IMR-90 (cell line): ENCODE data around the gene L1CAM. TPM values are rescaled to one million over a fixed set of nuclear protein-coding genes. Genes with fewer than 3 reads are reported as not detected.

Source experiments
- ATAC-seq: fragments of 200-7000 bp; cut with Tn5 transposase; 2 replicates; pipeline ENCODE4 v1.9.1; 2020; ENCODE audit warnings: low read depth, mild to moderate bottlenecking, moderate library complexity
- BruUV-seq: library from RNA; stranded (reverse); fragments of 400-500 nt; replicated peaks from 2 replicates; lab custom pipeline; 2021; lab: Mats Ljungman, UMichigan
- CTCF ChIA-PET: fragments of 300-600 bp; formaldehyde crosslinking; extraction: SDS; loops from one replicate; lab custom pipeline; 2021; ENCODE audit warnings: antibody characterized with exemption; lab: Yijun Ruan, JAX
- POLR2A ChIA-PET: fragments of 300-600 bp; sonication (Branson Sonifier 250); formaldehyde crosslinking; loops from one replicate; lab custom pipeline; 2022; ENCODE audit warnings: antibody characterized with exemption; ENCODE audit not compliant: unreplicated experiment; lab: Charles Lee
- DNase-seq: peaks from one replicate; pipeline ENCODE4 v3.0.0; 2013
- H2AFZ ChIP-seq: replicated peaks from 2 replicates; pipeline ENCODE3; 2013; ENCODE audit warnings: low read length, mild to moderate bottlenecking; ENCODE audit not compliant: poor library complexity
- H2AK5ac ChIP-seq: 2 replicates; pipeline ENCODE4 v1.6.1; 2013; ENCODE audit warnings: low read depth, low read length, inconsistent platforms
- H2AK9ac ChIP-seq: replicated peaks from 2 replicates; pipeline ENCODE3; 2013; ENCODE audit warnings: mild to moderate bottlenecking, low read depth, low read length, moderate library complexity; ENCODE audit not compliant: poor library complexity
- H2BK120ac ChIP-seq: 2 replicates; pipeline ENCODE4 v1.6.1; 2013; ENCODE audit warnings: low read depth, low read length, inconsistent platforms
- H2BK15ac ChIP-seq: 3 replicates; pipeline ENCODE4 v1.6.1; 2013; ENCODE audit warnings: low read depth, low read length, inconsistent platforms
- H2BK20ac ChIP-seq: 2 replicates; pipeline ENCODE4 v1.6.1; 2013; ENCODE audit warnings: low read depth, mild to moderate bottlenecking, inconsistent platforms, low read length, moderate library complexity
- H2BK5ac ChIP-seq: 2 replicates; pipeline ENCODE4 v1.6.1; 2013; ENCODE audit warnings: mild to moderate bottlenecking, low read depth, low read length, inconsistent platforms; ENCODE audit not compliant: poor library complexity, severe bottlenecking
- H3K14ac ChIP-seq: replicated peaks from 2 replicates; pipeline ENCODE4 v1.6.1; 2013; ENCODE audit warnings: low read depth, low read length, inconsistent platforms
- H3K18ac ChIP-seq: 2 replicates; pipeline ENCODE4 v1.6.1; 2013; ENCODE audit warnings: low read depth, low read length, control low read depth
- H3K23ac ChIP-seq: 2 replicates; pipeline ENCODE4 v1.6.1; 2013; ENCODE audit warnings: low read depth, low read length, inconsistent platforms
- H3K27ac ChIP-seq: 2 replicates; pipeline ENCODE4 v1.5.1; 2013; ENCODE audit warnings: mild to moderate bottlenecking, control low read depth, low read length; ENCODE audit not compliant: insufficient read depth
- H3K27me3 ChIP-seq: 2 replicates; pipeline ENCODE4 v1.6.1; 2013; ENCODE audit warnings: low read length; ENCODE audit not compliant: control insufficient read depth, insufficient read depth
- H3K36me3 ChIP-seq: 2 replicates; pipeline ENCODE4 v1.6.1; 2013; ENCODE audit warnings: low read length, mixed read lengths; ENCODE audit not compliant: control insufficient read depth, insufficient read depth
- H3K4ac ChIP-seq: 2 replicates; pipeline ENCODE4 v1.6.1; 2013; ENCODE audit warnings: low read depth, low read length, inconsistent platforms
- H3K4me1 ChIP-seq: 2 replicates; pipeline ENCODE4 v1.6.1; 2013; ENCODE audit warnings: low read length, mixed read lengths; ENCODE audit not compliant: control insufficient read depth, insufficient read depth
- H3K4me2 ChIP-seq: 2 replicates; pipeline ENCODE4 v1.6.1; 2013; ENCODE audit warnings: low read depth, mild to moderate bottlenecking, control low read depth, low read length, moderate library complexity
- H3K4me3 ChIP-seq: 2 replicates; pipeline ENCODE4 v1.5.1; 2013; ENCODE audit warnings: low read depth, mild to moderate bottlenecking, control low read depth, low read length, moderate library complexity; ENCODE audit not compliant: insufficient read depth
- H3K56ac ChIP-seq: 2 replicates; pipeline ENCODE4 v1.6.1; 2013; ENCODE audit warnings: low read length, inconsistent platforms; ENCODE audit not compliant: insufficient read depth; ENCODE audit errors: extremely low read depth
- H3K79me1 ChIP-seq, 2 experiments: 2 replicates each; pipeline ENCODE4 v1.6.1; 2013; ENCODE audit warnings: low read length in 2 of 2, inconsistent platforms in 1 of 2, low read depth in 1 of 2
- H3K9ac ChIP-seq: 2 replicates; pipeline ENCODE4 v1.6.1; 2013; ENCODE audit warnings: low read depth, low read length, control low read depth
- H3K9me1 ChIP-seq: 2 replicates; pipeline ENCODE4 v1.6.1; 2013; ENCODE audit warnings: low read length, inconsistent platforms; ENCODE audit not compliant: insufficient read depth
- H3K9me3 ChIP-seq: 2 replicates; pipeline ENCODE4 v1.6.1; 2013; ENCODE audit warnings: low read length; ENCODE audit not compliant: control insufficient read depth, insufficient read depth
- H4K20me1 ChIP-seq: 2 replicates; pipeline ENCODE4 v1.6.1; 2013; ENCODE audit warnings: low read length, inconsistent platforms; ENCODE audit not compliant: insufficient read depth
- H4K5ac ChIP-seq: 2 replicates; pipeline ENCODE4 v1.6.1; 2013; ENCODE audit warnings: mild to moderate bottlenecking, low read depth, low read length, control low read depth
- H4K8ac ChIP-seq, 2 experiments: 2 replicates each; pipeline ENCODE4 v1.6.1; 2013; ENCODE audit warnings: low read depth in 2 of 2, low read length in 2 of 2, control low read depth in 1 of 2, inconsistent platforms in 1 of 2
- H4K91ac ChIP-seq: 2 replicates; pipeline ENCODE4 v1.6.1; 2013; ENCODE audit warnings: low read depth, low read length, inconsistent platforms; ENCODE audit not compliant: insufficient read depth
- BHLHE40 ChIP-seq: fragments of 150-350 bp; IDR thresholded peaks from 2 replicates; pipeline ENCODE4 v1.6.1; 2016; ENCODE audit warnings: mild to moderate bottlenecking, low read depth, low read length
- CEBPB ChIP-seq: IDR thresholded peaks from 2 replicates; pipeline ENCODE4 v1.6.1; 2012; ENCODE audit warnings: low read depth, low read length, improper control_type of control experiment
- CHD1 ChIP-seq: IDR thresholded peaks from 2 replicates; pipeline ENCODE4 v1.6.1; 2012; ENCODE audit warnings: low read depth, low read length, improper control_type of control experiment
- CTCF ChIP-seq: conservative IDR thresholded peaks from 2 replicates; pipeline ENCODE4 v1.5.1; 2012; ENCODE audit warnings: mild to moderate bottlenecking, low read depth, low read length, improper control_type of control experiment
- ELK1 ChIP-seq: fragments of 150-350 bp; IDR thresholded peaks from 2 replicates; pipeline ENCODE4 v1.6.1; 2016; ENCODE audit warnings: low read depth, mild to moderate bottlenecking, low read length, moderate library complexity, borderline replicate concordance
- FOS ChIP-seq: fragments of 150-350 bp; IDR thresholded peaks from 2 replicates; pipeline ENCODE4 v1.6.1; 2016; ENCODE audit warnings: low read depth, low read length
- MAFK ChIP-seq: IDR thresholded peaks from 2 replicates; pipeline ENCODE4 v1.6.1; 2012; ENCODE audit warnings: low read depth, low read length, improper control_type of control experiment
- MAZ ChIP-seq: IDR thresholded peaks from 2 replicates; pipeline ENCODE4 v1.6.1; 2012; ENCODE audit warnings: low read depth, mild to moderate bottlenecking, low read length, improper control_type of control experiment, moderate library complexity, borderline replicate concordance
- MXI1 ChIP-seq: IDR thresholded peaks from 2 replicates; pipeline ENCODE4 v1.6.1; 2012; ENCODE audit warnings: low read depth, mild to moderate bottlenecking, low read length, moderate library complexity, borderline replicate concordance
- NFE2L2 ChIP-seq: fragments of 150-350 bp; IDR thresholded peaks from 2 replicates; pipeline ENCODE4 v1.6.1; 2016; ENCODE audit warnings: low read depth, mild to moderate bottlenecking, low read length
- POLR2A ChIP-seq: IDR thresholded peaks from 2 replicates; pipeline ENCODE4 v1.6.1; 2012; ENCODE audit warnings: mild to moderate bottlenecking, low read depth, low read length
- RAD21 ChIP-seq: IDR thresholded peaks from 2 replicates; pipeline ENCODE4 v1.6.1; 2012; ENCODE audit warnings: low read length, improper control_type of control experiment
- RCOR1 ChIP-seq: IDR thresholded peaks from 2 replicates; pipeline ENCODE4 v1.6.1; 2012; ENCODE audit warnings: mild to moderate bottlenecking, low read length, improper control_type of control experiment; ENCODE audit not compliant: insufficient replicate concordance
- RFX5 ChIP-seq: IDR thresholded peaks from 2 replicates; pipeline ENCODE4 v1.8.0; 2012; ENCODE audit warnings: low read depth, mild to moderate bottlenecking, low read length, moderate library complexity
- SMC3 ChIP-seq: fragments of 150-350 bp; IDR thresholded peaks from 2 replicates; pipeline ENCODE4 v1.6.1; 2016; ENCODE audit warnings: low read depth, mild to moderate bottlenecking, antibody characterized with exemption, low read length, moderate library complexity
- USF2 ChIP-seq: fragments of 150-350 bp; IDR thresholded peaks from 2 replicates; pipeline ENCODE4 v1.6.1; 2017; ENCODE audit warnings: mild to moderate bottlenecking, antibody characterized with exemption, low read length, low read depth
- WGBS, 2 experiments: methylation state at CpG; one replicate each; pipeline versions ENCODE4 v1.1.5 to v1.1.7; 2013; ENCODE audit warnings: missing lambda C conversion rate in 2 of 2; ENCODE audit not compliant: insufficient read length in 1 of 2; ENCODE audit errors: extremely low coverage in 2 of 2; 5-methylcytosine and 5-hydroxymethylcytosine counted together
- dilution Hi-C: fragments of 300-500 bp; cut with HindIII; formaldehyde crosslinking; loops from one replicate; pipeline ENCODE4 v1.14.3; 2018; ENCODE audit warnings: low sequenced_read_pairs; ENCODE audit not compliant: unreplicated experiment
- in situ Hi-C: fragments of 300-500 bp; cut with MboI; formaldehyde crosslinking; loops from 3 replicates; pipeline ENCODE4 v1.14.3; 2019; ENCODE audit warnings: low sequenced_read_pairs, inconsistent platforms, mixed read lengths
- intact Hi-C: fragments of 100-400 bp; cut with micrococcal nuclease; formaldehyde crosslinking; loops from 2 replicates; pipeline ENCODE4 v1.10.0; 2022
- polyA plus RNA-seq, 3 experiments: library from polyadenylated mRNA; depleted of rRNA; stranded (reverse); fragments of >200 nt; gene quantifications; 2 replicates each; pipeline ENCODE4 v1.2.3, GENCODE V29; 2012; ENCODE audit warnings: low replicate concordance in 1 of 3
- total RNA-seq: library from RNA; depleted of rRNA; stranded (reverse); fragments of >200 nt; gene quantifications from 2 replicates; pipeline ENCODE4 v1.2.3, GENCODE V29; 2012

L1CAM gene
- total and polyA plus RNA-seq, 2 of the 4 experiments (the other 2 are of a cell fraction) = 0.36 to 1.9 TPM

- Histone ChIP-seq H2AK5ac (no peak overlapping the region), H3K9me3 (no peaks in the 10 kb centered on the region; the same call in 1 of the 2 replicates), H4K20me1 (no peaks in the 10 kb centered on the region), H2BK20ac (no peak overlapping the region), H3K27me3 (peaks cover 21% of the 10 kb centered on the region; the same call in 1 of the 2 replicates), H3K27ac (no peak overlapping the region), H2AK9ac (no peak overlapping the region), H3K23ac (no peak overlapping the region), H3K4me3 (no peak overlapping the region), H3K9ac (no peak overlapping the region), H3K4me1 (no peaks in the 10 kb centered on the region), H2BK5ac (no peak overlapping the region), H2AFZ (no peak overlapping the region), H2BK120ac (no peak overlapping the region), H4K8ac (no peak overlapping the region), H3K9me1 (no peaks in the 10 kb centered on the region), H4K5ac (no peak overlapping the region), H3K18ac (no peak overlapping the region), H3K4me2 (no peak overlapping the region), H3K56ac (no peak overlapping the region), H3K36me3 (no peaks in the 10 kb centered on the region), H3K14ac (no peak overlapping the region), H4K91ac (no peak overlapping the region), H2BK15ac (no peak overlapping the region), H3K79me1 (no peaks in the 10 kb centered on the region), H3K4ac (no peak overlapping the region)
- no peak for DNase-seq
- TF ChIP-seq MAFK = no peak
- no peak for TF ChIP-seq RFX5
- TF ChIP-seq POLR2A = no peak
- no peak for TF ChIP-seq MXI1
- no peak for TF ChIP-seq MAZ
- TF ChIP-seq CHD1 = no peak
- TF ChIP-seq SMC3 = no peak
- no peak for TF ChIP-seq CTCF
- TF ChIP-seq CEBPB = no peak
- TF ChIP-seq ELK1 = no peak
- no peak for TF ChIP-seq NFE2L2
- TF ChIP-seq FOS = no peak
- TF ChIP-seq BHLHE40 = no peak
- TF ChIP-seq RAD21 = no peak
- no peak for TF ChIP-seq RCOR1
- no peak for TF ChIP-seq USF2
- dilution Hi-C loops = no loop called here
- no TSS peak for BruUV-seq
- POLR2A ChIA-PET = no interaction called here
- in situ Hi-C loops = loop anchor here (5.0 to 25.0 kb wide), 2 partner anchors 121 to 956 kb away; no protein-coding TSS in a partner anchor
- intact Hi-C loops = no loop called here
- CTCF ChIA-PET = no interaction called here
- 90% methylated on average over 2 of the region's 6 CpGs; no CpG with 5 or more reads in 1 of the 2 experiments for WGBS, 2 experiments
- no peak for ATAC-seq
Observed at GRCh38 chrX:153917869-153918268, 31.9 kb upstream of the L1CAM start.
